SK-N-SH treated with all-trans-retinoic acid at 6 μM for 48 hours (cell line): Measurements from ENCODE around the gene TOX2.

Source experiments
- ATAC-seq: fragments of 200-7000 bp; cut with Tn5 transposase; 3 replicates; pipeline ENCODE4 v1.9.1; 2020; ENCODE audit warnings: mild to moderate bottlenecking, moderate library complexity
- ARNTL ChIP-seq: fragments of 450-650 bp; formaldehyde crosslinking; IDR thresholded peaks from 2 replicates; pipeline ENCODE4 v1.5.0; 2020; ENCODE audit warnings: low read depth, mild to moderate bottlenecking, moderate library complexity, borderline replicate concordance
- BACH2 ChIP-seq: fragments of 250-450 bp; sonication (Bioruptor Pico); IDR thresholded peaks from 2 replicates; pipeline ENCODE4 v1.9.0; 2021; ENCODE audit warnings: mild to moderate bottlenecking, borderline replicate concordance
- CREB5 ChIP-seq: fragments of 250-450 bp; sonication (Bioruptor Pico); IDR thresholded peaks from 2 replicates; pipeline ENCODE4 v1.5.1; 2020; ENCODE audit warnings: low read depth, mild to moderate bottlenecking, moderate library complexity
- CSDC2 ChIP-seq: fragments of 250-450 bp; sonication (Bioruptor Pico); IDR thresholded peaks from 2 replicates; pipeline ENCODE4 v1.5.0; 2020; ENCODE audit warnings: mild to moderate bottlenecking, moderate library complexity
- ESRRG ChIP-seq: fragments of 250-450 bp; sonication (Bioruptor Pico); IDR thresholded peaks from 2 replicates; pipeline ENCODE4 v1.6.1; 2021; ENCODE audit warnings: mild to moderate bottlenecking
- GLIS3 ChIP-seq: fragments of 250-450 bp; sonication (Bioruptor Pico); IDR thresholded peaks from 2 replicates; pipeline ENCODE4 v1.5.0; 2020; ENCODE audit warnings: mild to moderate bottlenecking, moderate library complexity
- ISL1 ChIP-seq: fragments of 250-450 bp; sonication (Bioruptor Pico); IDR thresholded peaks from 2 replicates; pipeline ENCODE4 v2.1.2; 2022; ENCODE audit warnings: mild to moderate bottlenecking, moderate library complexity
- OSR1 ChIP-seq: fragments of 250-450 bp; sonication (Bioruptor Pico); IDR thresholded peaks from 2 replicates; pipeline ENCODE4 v1.8.0; 2022; ENCODE audit warnings: moderate library complexity, mild to moderate bottlenecking, inconsistent platforms
- PATZ1 ChIP-seq: fragments of 250-450 bp; sonication (Bioruptor Pico); IDR thresholded peaks from 2 replicates; pipeline ENCODE4 v1.8.0; 2020; ENCODE audit warnings: mild to moderate bottlenecking, moderate library complexity, borderline replicate concordance
- POU6F1 ChIP-seq: fragments of 250-450 bp; sonication (Bioruptor Pico); IDR thresholded peaks from 2 replicates; pipeline ENCODE4 v1.8.0; 2021; ENCODE audit warnings: low read depth, mild to moderate bottlenecking, moderate library complexity, borderline replicate concordance
- PPARA ChIP-seq: fragments of 250-450 bp; sonication (Bioruptor Pico); IDR thresholded peaks from 2 replicates; pipeline ENCODE4 v1.5.0; 2020; ENCODE audit warnings: mild to moderate bottlenecking, borderline replicate concordance
- RARB ChIP-seq: fragments of 250-450 bp; sonication (Bioruptor Pico); IDR thresholded peaks from 2 replicates; pipeline ENCODE4 v1.8.0; 2021; ENCODE audit warnings: mild to moderate bottlenecking, moderate library complexity
- SNAI2 ChIP-seq: fragments of 250-450 bp; sonication (Bioruptor Pico); IDR thresholded peaks from 2 replicates; pipeline ENCODE4 v1.5.0; 2020; ENCODE audit warnings: mild to moderate bottlenecking, moderate library complexity
- ZC3H10 ChIP-seq: fragments of 250-450 bp; sonication (Bioruptor Pico); IDR thresholded peaks from 2 replicates; pipeline ENCODE4 v1.5.1; 2021; ENCODE audit warnings: mild to moderate bottlenecking, moderate library complexity
- ZFP3 ChIP-seq: fragments of 250-450 bp; sonication (Bioruptor Pico); IDR thresholded peaks from 2 replicates; pipeline ENCODE4 v1.5.0; 2020; ENCODE audit warnings: mild to moderate bottlenecking, moderate library complexity
- ZFP30 ChIP-seq: fragments of 450-650 bp; formaldehyde crosslinking; IDR thresholded peaks from 2 replicates; pipeline ENCODE4 v1.5.0; 2022; ENCODE audit warnings: mild to moderate bottlenecking, moderate library complexity
- ZNF565 ChIP-seq: fragments of 450-650 bp; formaldehyde crosslinking; conservative IDR thresholded peaks from 2 replicates; pipeline ENCODE4 v1.5.0; 2020; ENCODE audit warnings: low read depth, mild to moderate bottlenecking, moderate library complexity
- ZNF70 ChIP-seq: fragments of 450-650 bp; formaldehyde crosslinking; IDR thresholded peaks from 2 replicates; pipeline ENCODE4 v1.5.0; 2020; ENCODE audit warnings: mild to moderate bottlenecking, moderate library complexity
- ZNF8 ChIP-seq: fragments of 450-650 bp; formaldehyde crosslinking; IDR thresholded peaks from 2 replicates; pipeline ENCODE4 v1.5.0; 2020; ENCODE audit warnings: mild to moderate bottlenecking, moderate library complexity
- TF ChIP-seq, protein P1 (sequence below): fragments of 250-450 bp; sonication (Bioruptor Pico); IDR thresholded peaks from 2 replicates; pipeline ENCODE4 v1.5.1; 2021; ENCODE audit warnings: mild to moderate bottlenecking, moderate library complexity
- TF ChIP-seq, protein P2 (sequence below): fragments of 250-450 bp; sonication (Bioruptor Pico); IDR thresholded peaks from 2 replicates; pipeline ENCODE4 v1.5.0; 2020; ENCODE audit warnings: mild to moderate bottlenecking, moderate library complexity

Gene TOX2

GRCh38 chr20:43921227-43921780 is 6.7 kb downstream of the TOX2 start:
- TF ChIP-seq ZFP30 (CRISPR knock-in tag), result no peak
- no peak for TF ChIP-seq ARNTL (CRISPR knock-in tag)
- no peak for TF ChIP-seq RARB (CRISPR knock-in tag)
- TF ChIP-seq ZNF565 (CRISPR knock-in tag), result no peak
- ATAC-seq, result no peak

- TF ChIP-seq RARB (CRISPR knock-in tag) (no peak), ZNF8 (CRISPR knock-in tag) (no peak), CSDC2 (no peak), ESRRG (CRISPR knock-in tag) (no peak), PATZ1 (CRISPR knock-in tag) (no peak), PPARA (CRISPR knock-in tag) (no peak), BACH2 (no peak), ZFP30 (CRISPR knock-in tag) (no peak)
- ATAC-seq, result no peak
Observed at GRCh38 chr20:43922614-43923013, 8.0 kb downstream of the TOX2 start.

- TF ChIP-seq ARNTL (CRISPR knock-in tag) (no peak), ZNF70 (CRISPR knock-in tag) (no peak), ZNF8 (CRISPR knock-in tag) (no peak), ISL1 (CRISPR knock-in tag) (no peak), ZNF565 (CRISPR knock-in tag) (no peak), ZC3H10 (CRISPR knock-in tag) (no peak), RARB (CRISPR knock-in tag) (no peak), SNAI2 (no peak), GLIS3 (CRISPR knock-in tag) (no peak), OSR1 (CRISPR knock-in tag) (no peak), PATZ1 (CRISPR knock-in tag) (no peak), POU6F1 (CRISPR knock-in tag) (no peak), CREB5 (CRISPR knock-in tag) (no peak), ESRRG (CRISPR knock-in tag) (no peak), ZFP3 (CRISPR knock-in tag) (no peak)
- TF ChIP-seq, protein P1, sequence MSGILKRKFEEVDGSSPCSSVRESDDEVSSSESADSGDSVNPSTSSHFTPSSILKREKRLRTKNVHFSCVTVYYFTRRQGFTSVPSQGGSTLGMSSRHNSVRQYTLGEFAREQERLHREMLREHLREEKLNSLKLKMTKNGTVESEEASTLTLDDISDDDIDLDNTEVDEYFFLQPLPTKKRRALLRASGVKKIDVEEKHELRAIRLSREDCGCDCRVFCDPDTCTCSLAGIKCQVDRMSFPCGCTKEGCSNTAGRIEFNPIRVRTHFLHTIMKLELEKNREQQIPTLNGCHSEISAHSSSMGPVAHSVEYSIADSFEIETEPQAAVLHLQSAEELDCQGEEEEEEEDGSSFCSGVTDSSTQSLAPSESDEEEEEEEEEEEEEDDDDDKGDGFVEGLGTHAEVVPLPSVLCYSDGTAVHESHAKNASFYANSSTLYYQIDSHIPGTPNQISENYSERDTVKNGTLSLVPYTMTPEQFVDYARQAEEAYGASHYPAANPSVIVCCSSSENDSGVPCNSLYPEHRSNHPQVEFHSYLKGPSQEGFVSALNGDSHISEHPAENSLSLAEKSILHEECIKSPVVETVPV (CRISPR knock-in tag), result no peak
- TF ChIP-seq, protein P2, sequence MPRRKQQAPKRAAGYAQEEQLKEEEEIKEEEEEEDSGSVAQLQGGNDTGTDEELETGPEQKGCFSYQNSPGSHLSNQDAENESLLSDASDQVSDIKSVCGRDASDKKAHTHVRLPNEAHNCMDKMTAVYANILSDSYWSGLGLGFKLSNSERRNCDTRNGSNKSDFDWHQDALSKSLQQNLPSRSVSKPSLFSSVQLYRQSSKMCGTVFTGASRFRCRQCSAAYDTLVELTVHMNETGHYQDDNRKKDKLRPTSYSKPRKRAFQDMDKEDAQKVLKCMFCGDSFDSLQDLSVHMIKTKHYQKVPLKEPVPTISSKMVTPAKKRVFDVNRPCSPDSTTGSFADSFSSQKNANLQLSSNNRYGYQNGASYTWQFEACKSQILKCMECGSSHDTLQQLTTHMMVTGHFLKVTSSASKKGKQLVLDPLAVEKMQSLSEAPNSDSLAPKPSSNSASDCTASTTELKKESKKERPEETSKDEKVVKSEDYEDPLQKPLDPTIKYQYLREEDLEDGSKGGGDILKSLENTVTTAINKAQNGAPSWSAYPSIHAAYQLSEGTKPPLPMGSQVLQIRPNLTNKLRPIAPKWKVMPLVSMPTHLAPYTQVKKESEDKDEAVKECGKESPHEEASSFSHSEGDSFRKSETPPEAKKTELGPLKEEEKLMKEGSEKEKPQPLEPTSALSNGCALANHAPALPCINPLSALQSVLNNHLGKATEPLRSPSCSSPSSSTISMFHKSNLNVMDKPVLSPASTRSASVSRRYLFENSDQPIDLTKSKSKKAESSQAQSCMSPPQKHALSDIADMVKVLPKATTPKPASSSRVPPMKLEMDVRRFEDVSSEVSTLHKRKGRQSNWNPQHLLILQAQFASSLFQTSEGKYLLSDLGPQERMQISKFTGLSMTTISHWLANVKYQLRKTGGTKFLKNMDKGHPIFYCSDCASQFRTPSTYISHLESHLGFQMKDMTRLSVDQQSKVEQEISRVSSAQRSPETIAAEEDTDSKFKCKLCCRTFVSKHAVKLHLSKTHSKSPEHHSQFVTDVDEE, result no peak
Observed at GRCh38 chr20:43923322-43923721, 8.7 kb downstream of the TOX2 start.

More at GRCh38 chr20:43923322-43923721, 8.7 kb downstream of the TOX2 start:
- ATAC-seq, result no peak
